Tibial nerve (tissue), 4 donors: ENCODE results near the gene IL18. TPM values are rescaled to one million over a fixed set of nuclear protein-coding genes. Genes with fewer than 3 reads are reported as not detected.

Source experiments
- DNase-seq, 2 donors: peaks; one replicate each; pipeline ENCODE4 v3.0.0-alpha.2; 2019; ENCODE audit warnings: low spot score in 2 of 2
- H3K27ac ChIP-seq, 4 donors: fragments of 200-600 bp; sonication (generic) in 3 of 4; one replicate each; pipeline ENCODE4 v1.5.1; 2017 to 2019; ENCODE audit warnings: mild to moderate bottlenecking in 1 of 4
- H3K27me3 ChIP-seq, 2 donors: fragments of 200-600 bp; sonication (generic) in 1 of 2; one replicate each; pipeline versions ENCODE4 v1.5.1 to v1.6.0; 2017 to 2019
- H3K36me3 ChIP-seq, 3 donors: fragments of 200-600 bp; sonication (generic); one replicate each; pipeline ENCODE4 v1.5.1; 2018 to 2019
- H3K4me1 ChIP-seq, 4 donors: fragments of 200-600 bp; sonication (generic) in 3 of 4; one replicate each; pipeline ENCODE4 v1.5.1; 2017 to 2019
- H3K4me3 ChIP-seq, 4 donors: fragments of 200-600 bp; sonication (generic) in 3 of 4; one replicate each; pipeline ENCODE4 v1.5.1; 2017 to 2019; ENCODE audit warnings: mild to moderate bottlenecking in 1 of 4, moderate library complexity in 1 of 4
- H3K9me3 ChIP-seq, 4 donors: fragments of 200-600 bp; sonication (generic) in 3 of 4; one replicate each; pipeline ENCODE4 v1.5.1; 2017 to 2019
- EP300 ChIP-seq, 2 donors: sonication (generic); formaldehyde crosslinking; IDR thresholded peaks; one replicate each; pipeline ENCODE4 v1.6.1; 2017; ENCODE audit warnings: antibody characterized with exemption in 2 of 2, mild to moderate bottlenecking in 1 of 2
- POLR2A ChIP-seq, 2 donors: fragments of 450-650 bp; IDR thresholded peaks; one replicate each; pipeline ENCODE4 v1.6.1; 2017; ENCODE audit warnings: antibody characterized with exemption in 2 of 2, mild to moderate bottlenecking in 2 of 2, moderate library complexity in 2 of 2
- whole genome bisulfite sequencing, 2 donors: methylation state at CpG; one replicate each; pipeline ENCODE4 v1.1.5; 2018; 5-methylcytosine and 5-hydroxymethylcytosine counted together
- total RNA-seq, 4 donors: library from RNA; depleted of rRNA; stranded (reverse); fragments of >200 nt; gene quantifications; one replicate each; pipeline ENCODE4 v1.1.0, GENCODE V29; 2016
- TF ChIP-seq, protein P1 (sequence below), 5 experiments: fragments of 200-600 bp in 3 of 5; fragments of 450-650 bp in 2 of 5; sonication (generic) in 3 of 5; IDR thresholded peaks; one replicate each; pipeline ENCODE4 v1.5.1; 2016 to 2019; ENCODE audit warnings: antibody characterized with exemption in 5 of 5, mild to moderate bottlenecking in 3 of 5, moderate library complexity in 2 of 5

Gene IL18
- total RNA-seq, 4 donors from 2014 or later = 15.3 to 64.9 (median 33.5) TPM

DNA sequence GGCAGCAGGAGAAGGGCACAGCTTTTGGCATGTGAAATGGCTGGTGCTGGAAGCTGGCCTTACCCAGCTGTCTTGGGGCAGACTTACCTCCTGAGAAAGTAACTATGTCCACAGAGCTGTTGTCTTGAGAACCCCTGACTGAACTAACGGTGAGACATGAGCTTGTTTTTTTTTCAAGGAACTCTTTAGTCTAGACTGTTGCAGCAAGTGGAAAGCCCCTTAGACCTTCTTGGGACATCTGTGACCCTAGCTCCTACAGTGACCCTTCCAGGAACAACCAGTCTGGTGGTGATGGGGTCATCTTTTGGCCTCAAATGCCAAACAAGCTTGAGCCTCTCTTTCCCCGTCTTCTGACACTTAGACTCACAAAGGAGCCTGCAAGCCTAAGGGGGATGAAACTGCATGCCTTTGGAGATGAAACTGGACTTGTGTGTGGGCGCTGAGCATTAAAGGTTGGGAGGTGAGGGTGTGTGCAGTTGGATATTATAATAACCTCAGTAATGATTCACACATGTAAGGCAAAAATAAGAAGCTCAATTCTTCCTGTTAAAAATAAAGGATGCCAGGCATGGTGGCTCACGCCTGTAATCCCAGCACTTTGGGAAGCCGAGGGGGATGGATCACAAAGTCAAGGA, 41.8 kb downstream of the IL18 start:
- Histone ChIP-seq H3K9me3 (no peaks in the 10 kb centered on the region), H3K27ac (no peak overlapping the region), H3K4me1 (no peaks in the 10 kb centered on the region), H3K36me3 (no peaks in the 10 kb centered on the region), H3K27me3 (no peaks in the 10 kb centered on the region), H3K4me3 (no peak overlapping the region)
- 75 to 80% methylated on average over 5 of the region's 5 CpGs for WGBS, 2 donors
- DNase-seq = no peak
- TF ChIP-seq, protein P1, sequence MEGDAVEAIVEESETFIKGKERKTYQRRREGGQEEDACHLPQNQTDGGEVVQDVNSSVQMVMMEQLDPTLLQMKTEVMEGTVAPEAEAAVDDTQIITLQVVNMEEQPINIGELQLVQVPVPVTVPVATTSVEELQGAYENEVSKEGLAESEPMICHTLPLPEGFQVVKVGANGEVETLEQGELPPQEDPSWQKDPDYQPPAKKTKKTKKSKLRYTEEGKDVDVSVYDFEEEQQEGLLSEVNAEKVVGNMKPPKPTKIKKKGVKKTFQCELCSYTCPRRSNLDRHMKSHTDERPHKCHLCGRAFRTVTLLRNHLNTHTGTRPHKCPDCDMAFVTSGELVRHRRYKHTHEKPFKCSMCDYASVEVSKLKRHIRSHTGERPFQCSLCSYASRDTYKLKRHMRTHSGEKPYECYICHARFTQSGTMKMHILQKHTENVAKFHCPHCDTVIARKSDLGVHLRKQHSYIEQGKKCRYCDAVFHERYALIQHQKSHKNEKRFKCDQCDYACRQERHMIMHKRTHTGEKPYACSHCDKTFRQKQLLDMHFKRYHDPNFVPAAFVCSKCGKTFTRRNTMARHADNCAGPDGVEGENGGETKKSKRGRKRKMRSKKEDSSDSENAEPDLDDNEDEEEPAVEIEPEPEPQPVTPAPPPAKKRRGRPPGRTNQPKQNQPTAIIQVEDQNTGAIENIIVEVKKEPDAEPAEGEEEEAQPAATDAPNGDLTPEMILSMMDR (IDR thresholded peaks at IDR 0.05) = no peak
- TF ChIP-seq EP300 (IDR thresholded peaks at IDR 0.05) (no peak), POLR2A (IDR thresholded peaks at IDR 0.05) (no peak)

- Histone ChIP-seq H3K4me3 (no peak overlapping the region), H3K36me3 (no peaks in the 10 kb centered on the region), H3K4me1 (peaks cover 0 to 5% (median 0%) of the 10 kb centered on the region in 4 donors), H3K27me3 (no peaks in the 10 kb centered on the region), H3K27ac (no peak overlapping the region), H3K9me3 (no peaks in the 10 kb centered on the region)
- 83 to 90% methylated on average over 2 of the region's 2 CpGs for WGBS, 2 donors
- TF ChIP-seq POLR2A (IDR thresholded peaks at IDR 0.05) (no peak), EP300 (IDR thresholded peaks at IDR 0.05) (no peak)
- TF ChIP-seq, protein P1 (IDR thresholded peaks at IDR 0.05) = no peak
- DNase-seq = no peak
Measured at GRCh38 chr11:112118176-112118575, 45.7 kb downstream of the IL18 start.

DNA sequence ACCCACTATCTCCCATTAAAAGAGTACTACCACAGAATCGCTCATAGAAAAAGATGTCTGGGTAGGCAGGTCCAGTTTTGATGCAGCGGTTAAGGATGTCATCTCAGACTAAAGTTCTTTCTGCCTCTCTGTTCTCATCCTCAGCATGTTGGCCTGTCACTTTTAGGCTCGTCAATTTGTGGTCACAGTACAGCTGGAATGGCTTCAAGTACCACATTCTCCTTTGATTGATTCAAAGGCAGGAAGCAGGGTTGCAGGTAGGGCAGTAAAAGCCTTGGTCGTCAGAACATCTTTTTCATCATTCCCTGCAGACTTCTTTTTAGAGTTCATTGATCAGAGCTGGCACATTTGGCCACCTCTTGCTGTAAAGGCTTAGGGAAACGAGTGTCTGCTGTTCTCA, 48.5 kb downstream of the IL18 start:
- no peak overlapping the region for H3K27ac ChIP-seq
- TF ChIP-seq POLR2A (IDR thresholded peaks at IDR 0.05) (no peak), EP300 (IDR thresholded peaks at IDR 0.05) (no peak)
- TF ChIP-seq, protein P1 (IDR thresholded peaks at IDR 0.05) = no peak
- peaks cover 0 to 5% (median 0%) of the 10 kb centered on the region in 4 donors for H3K4me1 ChIP-seq
- H3K9me3 ChIP-seq = no peaks in the 10 kb centered on the region
- no peak for DNase-seq
- H3K36me3 ChIP-seq = no peaks in the 10 kb centered on the region
- no peak overlapping the region for H3K4me3 ChIP-seq
- no peaks in the 10 kb centered on the region for H3K27me3 ChIP-seq
- WGBS, 2 donors = 70 to 72% methylated on average over 5 of the region's 5 CpGs

DNA sequence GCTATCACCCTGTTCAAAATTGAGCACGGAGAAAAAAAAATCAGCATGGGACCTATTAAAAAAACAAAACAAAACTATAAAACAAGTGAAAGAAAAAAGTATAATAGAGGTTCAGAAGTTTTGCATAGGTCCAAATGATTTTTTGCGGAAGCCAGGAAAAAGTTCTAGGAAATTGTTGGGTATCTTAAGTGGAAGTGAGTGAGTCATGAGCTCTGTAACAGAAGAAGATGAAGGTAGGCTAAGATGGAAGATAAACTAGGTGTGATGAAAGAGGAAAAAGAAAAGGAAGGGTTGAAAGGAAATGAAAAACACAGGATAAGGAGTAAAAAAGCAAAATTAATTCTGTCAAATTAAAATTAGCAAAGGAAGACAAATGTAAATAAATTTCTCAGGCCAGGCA, 49.4 kb downstream of the IL18 start:
- no peaks in the 10 kb centered on the region for H3K27me3 ChIP-seq
- no peaks in the 10 kb centered on the region for H3K9me3 ChIP-seq
- DNase-seq = no peak
- no peak overlapping the region for H3K4me3 ChIP-seq
- H3K27ac ChIP-seq = no peak overlapping the region
- no peaks in the 10 kb centered on the region for H3K36me3 ChIP-seq
- H3K4me1 ChIP-seq = peaks cover 0 to 5% (median 0%) of the 10 kb centered on the region in 4 donors
- no peak for TF ChIP-seq POLR2A (IDR thresholded peaks at IDR 0.05)
- TF ChIP-seq EP300 (IDR thresholded peaks at IDR 0.05) = no peak
- TF ChIP-seq, protein P1 (IDR thresholded peaks at IDR 0.05) = no peak
- 82 to 84% methylated on average over 2 of the region's 2 CpGs for WGBS, 2 donors

DNA sequence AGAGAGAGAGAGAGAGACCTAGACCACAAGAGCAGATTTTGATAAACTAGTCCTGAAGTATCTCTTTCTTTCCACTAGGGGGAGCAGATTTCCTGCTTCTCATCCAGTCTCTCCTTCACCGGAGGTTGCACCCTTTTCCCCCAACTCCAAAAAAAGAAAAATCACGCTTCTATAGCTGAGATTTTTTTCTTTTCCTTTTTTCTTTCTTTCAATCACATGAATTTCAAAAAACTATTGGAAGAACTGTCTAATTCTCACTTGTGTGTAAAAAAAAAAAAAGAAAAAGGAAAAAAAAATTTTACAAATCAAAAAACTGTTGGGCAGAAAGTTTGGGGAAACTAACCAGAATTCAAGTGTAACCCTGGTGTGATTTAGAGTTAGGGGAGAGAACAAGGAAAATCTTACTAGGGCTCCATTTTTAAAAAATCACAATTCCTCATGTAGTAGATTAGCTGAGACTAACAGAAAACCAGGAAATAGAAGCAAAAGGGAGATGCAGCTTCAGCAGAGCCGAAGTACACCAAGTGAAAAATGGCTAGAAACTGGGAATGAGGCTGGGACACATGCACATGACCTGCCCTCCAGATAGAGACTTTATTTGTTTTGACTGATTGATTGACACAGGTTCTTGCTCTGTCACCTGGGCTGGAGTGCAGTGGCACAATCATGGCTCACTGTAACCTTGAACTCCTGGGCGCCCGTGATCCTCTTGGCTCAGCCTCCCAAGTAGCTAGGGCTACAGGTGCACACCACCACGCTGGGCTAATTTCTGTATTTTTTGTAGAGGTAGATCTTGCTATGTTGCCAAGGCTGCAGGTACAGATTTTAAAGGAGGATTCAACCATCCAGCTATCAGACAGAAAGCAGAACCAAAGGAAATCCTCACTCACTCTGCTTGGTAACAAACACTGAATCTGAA, 50.1 kb downstream of the IL18 start:
- H3K27ac ChIP-seq = no peak overlapping the region
- WGBS, 2 donors = 61 to 62% methylated on average over 6 of the region's 6 CpGs
- TF ChIP-seq, protein P1 (IDR thresholded peaks at IDR 0.05) = peak; percentile 52 to 76 (median 63)
- TF ChIP-seq EP300 (IDR thresholded peaks at IDR 0.05) = no peak
- H3K4me1 ChIP-seq = peaks cover 0 to 5% (median 0%) of the 10 kb centered on the region in 4 donors
- no peak for DNase-seq
- H3K4me3 ChIP-seq = no peak overlapping the region
- no peaks in the 10 kb centered on the region for H3K36me3 ChIP-seq
- H3K9me3 ChIP-seq = no peaks in the 10 kb centered on the region
- H3K27me3 ChIP-seq = no peaks in the 10 kb centered on the region
